Measurements from ENCODE around the gene NBAS. TPM values are rescaled to one million over a fixed set of nuclear protein-coding genes. Genes with fewer than 3 reads are reported as not detected.
"Not testable (repeated sequence)": the region's sequence is repeated elsewhere in the genome, so short reads cannot be mapped to it uniquely, and the experiment has no call there.

Gene NBAS
- total RNA-seq, 4 donors from 2014 or later: 22.8 to 32.0 (median 23.7) TPM

- DNase-seq: no peak
- whole genome bisulfite sequencing, 2 donors: 86 to 88% methylated on average over 3 of the region's 3 CpGs
- no peaks in the 10 kb centered on the region for H3K4me1 ChIP-seq
- intact Hi-C loops (cut with DNase I): no loop called here
- TF ChIP-seq CTCF (IDR thresholded peaks at IDR 0.05): no peak
- TF ChIP-seq POLR2A (IDR thresholded peaks at IDR 0.05): no peak
- H3K9me3 ChIP-seq: peaks cover 0 to 6% (median 5%) of the 10 kb centered on the region in 3 donors
- no peak overlapping the region for H3K4me3 ChIP-seq
- peaks cover 0 to 10% (median 0%) of the 10 kb centered on the region in 3 donors for H3K36me3 ChIP-seq
- no peak overlapping the region for H3K27ac ChIP-seq
- H3K27me3 ChIP-seq: no peaks in the 10 kb centered on the region
Observed at GRCh38 chr2:15253835-15254286, 307.3 kb downstream of the NBAS start.

- TF ChIP-seq CTCF (IDR thresholded peaks at IDR 0.05) (no peak), POLR2A (IDR thresholded peaks at IDR 0.05) (no peak)
- no peak for DNase-seq
- Histone ChIP-seq H3K9me3 (peaks cover 0 to 3% (median 3%) of the 10 kb centered on the region in 3 donors), H3K27ac (no peak overlapping the region), H3K4me3 (no peak overlapping the region), H3K4me1 (no peaks in the 10 kb centered on the region), H3K36me3 (peaks cover 0 to 10% (median 0%) of the 10 kb centered on the region in 3 donors), H3K27me3 (no peaks in the 10 kb centered on the region)
- intact Hi-C loops (cut with DNase I): no loop called here
- 96 to 100% methylated on average over 2 of the region's 2 CpGs for WGBS, 2 donors
Observed at GRCh38 chr2:15253247-15253646, 307.9 kb downstream of the NBAS start.

GRCh38 chr2:15251753-15252152 lies 309.4 kb downstream of the NBAS start:
- 95 to 100% methylated on average over 2 to 3 of the region's 3 CpGs for WGBS, 2 donors
- no peak for TF ChIP-seq CTCF (IDR thresholded peaks at IDR 0.05)
- no peak for TF ChIP-seq POLR2A (IDR thresholded peaks at IDR 0.05)
- Histone ChIP-seq H3K4me3 (no peak overlapping the region), H3K27me3 (no peaks in the 10 kb centered on the region), H3K4me1 (no peaks in the 10 kb centered on the region), H3K9me3 (no peaks in the 10 kb centered on the region), H3K36me3 (peaks cover 0 to 10% (median 0%) of the 10 kb centered on the region in 3 donors), H3K27ac (no peak overlapping the region)
- intact Hi-C loops (cut with DNase I): no loop called here
- DNase-seq: no peak

- H3K27ac ChIP-seq; H3K9me3 ChIP-seq; H3K36me3 ChIP-seq; H3K27me3 ChIP-seq; DNase-seq; intact Hi-C loops (cut with DNase I); H3K4me3 ChIP-seq; H3K4me1 ChIP-seq: not testable (repeated sequence)
- WGBS, 2 donors: 97 to 100% methylated on average over 3 of the region's 3 CpGs
Observed at GRCh38 chr2:15250946-15251345, 310.2 kb downstream of the NBAS start.

GRCh38 chr2:15246870-15247269 lies 314.3 kb downstream of the NBAS start:
- no peak overlapping the region for H3K27ac ChIP-seq
- H3K9me3 ChIP-seq: no peaks in the 10 kb centered on the region
- no peak overlapping the region for H3K4me3 ChIP-seq
- no peak for TF ChIP-seq POLR2A (IDR thresholded peaks at IDR 0.05)
- no peak for TF ChIP-seq CTCF (IDR thresholded peaks at IDR 0.05)
- H3K4me1 ChIP-seq: no peaks in the 10 kb centered on the region
- H3K27me3 ChIP-seq: no peaks in the 10 kb centered on the region
- 88 to 91% methylated on average over 5 of the region's 5 CpGs for WGBS, 2 donors
- peaks cover 0 to 9% (median 0%) of the 10 kb centered on the region in 3 donors for H3K36me3 ChIP-seq
- intact Hi-C loops (cut with DNase I): no loop called here
- DNase-seq: no peak

GRCh38 chr2:15243762-15244161 lies 317.4 kb downstream of the NBAS start:
- TF ChIP-seq POLR2A (IDR thresholded peaks at IDR 0.05) (no peak), CTCF (IDR thresholded peaks at IDR 0.05) (no peak)
- H3K4me3 ChIP-seq: no peak overlapping the region
- 66 to 81% methylated on average over 6 of the region's 6 CpGs for WGBS, 2 donors
- intact Hi-C loops (cut with DNase I): no loop called here
- H3K4me1 ChIP-seq: no peaks in the 10 kb centered on the region
- no peak overlapping the region for H3K27ac ChIP-seq
- no peaks in the 10 kb centered on the region for H3K36me3 ChIP-seq
- H3K9me3 ChIP-seq: no peaks in the 10 kb centered on the region
- no peak for DNase-seq
- H3K27me3 ChIP-seq: no peaks in the 10 kb centered on the region

Measured in esophagus squamous epithelium (tissue), 5 donors.